Suprapubic skin (tissue), 4 donors: ENCODE results near the gene SNN. TPM values are rescaled to one million over a fixed set of nuclear protein-coding genes. Genes with fewer than 3 reads are reported as not detected.

Experiments used
- DNase-seq, 2 donors: peaks; one replicate each; pipeline ENCODE4 v3.0.0-alpha.2; 2019; ENCODE audit warnings: low spot score in 2 of 2
- H3K27ac ChIP-seq: fragments of 200-600 bp; sonication (generic); one replicate; pipeline ENCODE4 v1.5.1; 2019
- H3K27me3 ChIP-seq: fragments of 200-600 bp; sonication (generic); one replicate; pipeline ENCODE4 v1.5.1; 2019
- H3K36me3 ChIP-seq: fragments of 200-600 bp; sonication (generic); one replicate; pipeline ENCODE4 v1.5.1; 2019
- H3K4me1 ChIP-seq: fragments of 200-600 bp; sonication (generic); one replicate; pipeline ENCODE4 v1.5.1; 2019
- H3K4me3 ChIP-seq: fragments of 200-600 bp; sonication (generic); one replicate; pipeline ENCODE4 v1.5.1; 2019; ENCODE audit warnings: mild to moderate bottlenecking
- H3K9me3 ChIP-seq: fragments of 200-600 bp; sonication (generic); one replicate; pipeline ENCODE4 v1.5.1; 2019
- EP300 ChIP-seq: sonication (generic); formaldehyde crosslinking; IDR thresholded peaks from one replicate; pipeline ENCODE4 v1.6.1; 2017; ENCODE audit warnings: antibody characterized with exemption
- POLR2A ChIP-seq, 2 donors: fragments of 450-650 bp; IDR thresholded peaks; one replicate each; pipeline ENCODE4 v1.6.1; 2017; ENCODE audit warnings: antibody characterized with exemption in 2 of 2, mild to moderate bottlenecking in 2 of 2, moderate library complexity in 2 of 2
- POLR2AphosphoS5 ChIP-seq, 3 donors: sonication (generic); formaldehyde crosslinking; IDR thresholded peaks; one replicate each; pipeline ENCODE4 v1.6.1; 2017; ENCODE audit warnings: antibody characterized with exemption in 3 of 3
- WGBS: methylation state at CpG from one replicate; pipeline ENCODE4 v1.1.5; 2018; 5-methylcytosine and 5-hydroxymethylcytosine counted together
- total RNA-seq, 4 donors: library from RNA; depleted of rRNA; stranded (reverse); fragments of >200 nt; gene quantifications; one replicate each; pipeline ENCODE4 v1.1.0, GENCODE V29; 2016
- TF ChIP-seq, protein P1 (sequence below), 2 donors: fragments of 200-600 bp in 1 of 2; fragments of 450-650 bp in 1 of 2; sonication (generic) in 1 of 2; IDR thresholded peaks; one replicate each; pipeline ENCODE4 v1.5.1; 2016 to 2019; ENCODE audit warnings: antibody characterized with exemption in 2 of 2, mild to moderate bottlenecking in 1 of 2, moderate library complexity in 1 of 2

SNN gene
- total RNA-seq, 4 donors from 2014 or later = 17.0 to 32.7 (median 24.6) TPM

DNA sequence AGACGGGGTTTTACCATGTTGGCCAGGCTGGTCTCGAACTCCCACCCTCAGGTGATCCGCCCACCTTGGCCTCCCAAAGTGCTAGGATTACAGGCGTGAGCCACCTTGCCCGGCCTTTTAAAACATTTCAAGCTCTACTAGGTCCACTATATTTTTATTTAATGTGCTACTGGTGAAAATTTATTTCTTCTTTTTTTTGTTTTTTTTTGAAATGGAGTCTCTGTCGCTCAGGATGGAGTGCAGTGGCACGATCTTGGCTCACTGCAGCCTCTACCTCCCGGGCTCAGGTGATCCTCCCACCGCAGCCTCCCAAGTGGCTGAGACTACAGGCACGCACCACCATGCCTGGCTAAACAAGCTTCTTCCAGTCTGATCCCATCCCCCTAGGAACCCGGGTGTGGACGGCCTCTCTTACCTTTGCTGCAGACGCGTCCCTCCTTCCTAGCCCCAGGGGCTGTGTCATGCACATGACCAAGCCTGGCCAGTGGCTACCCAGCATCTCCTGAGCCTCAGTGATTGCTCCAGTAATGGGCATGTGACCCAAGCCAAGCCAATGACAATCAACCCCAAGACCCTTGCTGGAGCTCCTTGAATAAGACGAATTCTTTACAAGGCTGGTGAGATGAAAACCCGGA, 41.5 kb upstream of the SNN start:
- no peak for DNase-seq
- H3K36me3 ChIP-seq = no peaks in the 10 kb centered on the region
- TF ChIP-seq, protein P1, sequence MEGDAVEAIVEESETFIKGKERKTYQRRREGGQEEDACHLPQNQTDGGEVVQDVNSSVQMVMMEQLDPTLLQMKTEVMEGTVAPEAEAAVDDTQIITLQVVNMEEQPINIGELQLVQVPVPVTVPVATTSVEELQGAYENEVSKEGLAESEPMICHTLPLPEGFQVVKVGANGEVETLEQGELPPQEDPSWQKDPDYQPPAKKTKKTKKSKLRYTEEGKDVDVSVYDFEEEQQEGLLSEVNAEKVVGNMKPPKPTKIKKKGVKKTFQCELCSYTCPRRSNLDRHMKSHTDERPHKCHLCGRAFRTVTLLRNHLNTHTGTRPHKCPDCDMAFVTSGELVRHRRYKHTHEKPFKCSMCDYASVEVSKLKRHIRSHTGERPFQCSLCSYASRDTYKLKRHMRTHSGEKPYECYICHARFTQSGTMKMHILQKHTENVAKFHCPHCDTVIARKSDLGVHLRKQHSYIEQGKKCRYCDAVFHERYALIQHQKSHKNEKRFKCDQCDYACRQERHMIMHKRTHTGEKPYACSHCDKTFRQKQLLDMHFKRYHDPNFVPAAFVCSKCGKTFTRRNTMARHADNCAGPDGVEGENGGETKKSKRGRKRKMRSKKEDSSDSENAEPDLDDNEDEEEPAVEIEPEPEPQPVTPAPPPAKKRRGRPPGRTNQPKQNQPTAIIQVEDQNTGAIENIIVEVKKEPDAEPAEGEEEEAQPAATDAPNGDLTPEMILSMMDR (IDR thresholded peaks at IDR 0.05) = no peak
- TF ChIP-seq POLR2A (IDR thresholded peaks at IDR 0.05) (no peak), EP300 (no peak), POLR2AphosphoS5 (IDR thresholded peaks at IDR 0.05) (no peak)
- WGBS = 91% methylated on average over 15 of the region's 16 CpGs
- H3K27ac ChIP-seq = peak overlapping the region; percentile 71
- no peaks in the 10 kb centered on the region for H3K27me3 ChIP-seq
- H3K4me3 ChIP-seq = no peak overlapping the region
- H3K9me3 ChIP-seq = no peaks in the 10 kb centered on the region
- peaks cover 53% of the 10 kb centered on the region for H3K4me1 ChIP-seq

DNA sequence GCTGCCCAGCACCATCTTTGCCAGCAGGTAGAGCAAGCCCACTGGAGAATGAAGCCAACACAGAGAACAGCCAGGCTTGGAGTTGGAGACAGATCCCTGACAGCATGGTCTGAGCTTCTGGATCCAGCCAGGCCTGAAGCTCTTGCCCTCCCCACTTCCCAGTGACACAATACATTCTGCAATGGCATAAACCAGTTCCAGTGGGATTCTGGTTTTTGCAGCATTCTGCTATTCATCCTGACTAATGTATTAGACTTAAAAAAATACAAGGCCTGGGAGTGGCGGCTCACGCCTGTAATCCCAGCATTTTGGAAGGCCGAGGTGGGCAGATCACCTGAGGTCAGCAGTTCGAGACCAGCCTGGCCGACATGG, 41.0 kb upstream of the SNN start:
- no peak for DNase-seq
- 94% methylated on average over 5 of the region's 5 CpGs for WGBS

DNA sequence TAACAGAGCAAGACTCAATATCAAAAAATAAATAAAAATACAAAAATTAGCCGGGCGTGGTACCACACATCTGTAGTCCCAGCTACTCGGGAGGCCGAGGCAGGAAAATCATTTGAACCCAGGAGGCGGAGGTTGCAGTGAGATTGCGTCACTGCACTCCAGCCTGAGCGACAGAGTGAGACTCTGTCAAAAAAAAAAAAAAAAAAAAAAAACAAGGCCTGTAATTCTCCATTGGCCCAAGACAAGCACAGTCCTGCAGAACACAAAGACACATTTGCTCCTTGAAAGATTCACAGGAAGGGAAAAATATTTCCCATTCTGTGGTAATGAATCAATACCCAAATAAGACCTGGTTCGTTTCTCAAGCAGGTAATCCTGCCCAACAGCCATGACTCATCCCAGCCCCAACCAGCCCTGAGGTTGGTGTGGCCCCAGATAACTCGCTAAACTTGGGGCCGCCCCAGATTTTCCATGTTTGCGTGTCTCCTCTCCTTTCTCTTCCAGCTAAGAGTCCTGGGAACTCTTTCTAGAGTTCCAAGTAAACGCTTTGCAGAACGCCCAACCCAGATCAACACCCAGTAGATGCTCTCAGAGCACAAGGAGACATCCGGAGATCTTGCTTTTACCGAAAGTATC, 40.3 kb upstream of the SNN start:
- DNase-seq = no peak
- Histone ChIP-seq H3K27me3 (no peaks in the 10 kb centered on the region), H3K4me3 (no peak overlapping the region), H3K4me1 (peaks cover 53% of the 10 kb centered on the region), H3K36me3 (no peaks in the 10 kb centered on the region), H3K9me3 (no peaks in the 10 kb centered on the region), H3K27ac (peak overlapping the region; percentile 74)
- TF ChIP-seq POLR2A (IDR thresholded peaks at IDR 0.05) (no peak), POLR2AphosphoS5 (IDR thresholded peaks at IDR 0.05) (peak in 1 of 3 donors; percentile 21)
- TF ChIP-seq, protein P1 (IDR thresholded peaks at IDR 0.05) = no peak
- 46% methylated on average over 15 of the region's 15 CpGs for WGBS

More for the DNA sequence above, 41.0 kb upstream of the SNN start:
- Histone ChIP-seq H3K4me1 (peaks cover 50% of the 10 kb centered on the region), H3K36me3 (no peaks in the 10 kb centered on the region), H3K9me3 (no peaks in the 10 kb centered on the region), H3K4me3 (no peak overlapping the region), H3K27me3 (no peaks in the 10 kb centered on the region), H3K27ac (peak overlapping the region; percentile 71)
- TF ChIP-seq POLR2A (IDR thresholded peaks at IDR 0.05) = no peak
- TF ChIP-seq POLR2AphosphoS5 (IDR thresholded peaks at IDR 0.05) = no peak
- TF ChIP-seq EP300 = no peak
- TF ChIP-seq, protein P1 (IDR thresholded peaks at IDR 0.05) = no peak

DNA sequence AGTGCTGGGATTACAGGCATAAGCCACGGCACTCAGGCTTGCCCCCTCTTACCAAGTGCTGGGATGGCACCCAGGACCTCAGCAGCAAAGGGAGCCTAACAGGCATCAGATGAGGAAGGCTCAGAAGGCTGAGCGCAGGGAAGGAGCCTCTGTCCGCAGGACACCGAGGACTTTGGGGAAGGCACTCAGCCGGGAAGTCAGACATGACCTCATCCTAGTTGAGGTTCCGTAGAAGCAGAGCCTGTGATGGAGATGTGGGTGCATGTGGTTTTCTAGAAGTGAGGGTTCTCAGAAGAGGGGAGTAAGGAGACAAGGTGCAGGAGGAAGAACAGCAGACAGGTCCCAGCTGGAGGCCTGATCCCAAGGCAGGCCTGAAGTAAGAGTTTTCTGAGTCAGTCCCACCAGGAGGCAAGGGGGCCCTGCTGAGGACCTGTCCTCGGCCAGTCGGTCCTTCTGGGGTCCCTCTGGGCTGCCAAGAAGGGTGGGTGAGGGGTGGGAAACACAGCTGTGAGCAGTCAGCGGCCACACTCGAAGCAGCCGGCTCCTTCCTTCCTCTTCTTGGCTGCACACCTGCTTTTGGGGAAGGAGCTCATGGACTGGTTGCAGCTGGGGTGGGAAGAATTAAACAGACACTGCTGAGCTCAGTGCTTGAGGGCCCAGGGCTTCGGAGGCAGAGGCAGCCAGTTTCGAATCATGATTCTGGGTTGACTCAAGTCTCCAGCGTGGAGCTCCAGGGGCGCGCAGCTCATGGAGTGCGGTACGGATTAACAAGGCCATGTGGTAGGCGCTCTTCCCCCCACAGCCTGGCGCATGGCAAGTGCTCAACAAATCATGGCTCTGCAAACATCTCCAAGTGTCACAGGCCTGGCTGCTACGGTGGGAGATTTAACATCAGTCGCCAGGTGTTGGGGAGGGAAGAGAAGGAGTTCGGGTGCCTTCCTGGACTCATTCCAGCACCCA, 38.9 kb upstream of the SNN start:
- no peak for DNase-seq
- TF ChIP-seq POLR2A (IDR thresholded peaks at IDR 0.05) = no peak
- TF ChIP-seq, protein P1 (IDR thresholded peaks at IDR 0.05) = no peak
- TF ChIP-seq EP300 = no peak
- TF ChIP-seq POLR2AphosphoS5 (IDR thresholded peaks at IDR 0.05) = no peak
- no peak overlapping the region for H3K4me3 ChIP-seq
- peaks cover 55% of the 10 kb centered on the region for H3K4me1 ChIP-seq
- no peaks in the 10 kb centered on the region for H3K9me3 ChIP-seq
- 85% methylated on average over 19 of the region's 23 CpGs for WGBS
- no peaks in the 10 kb centered on the region for H3K36me3 ChIP-seq
- H3K27ac ChIP-seq = peak overlapping the region; percentile 74
- no peaks in the 10 kb centered on the region for H3K27me3 ChIP-seq
